ENCODE data around the gene RTL1.

RTL1 gene

DNA sequence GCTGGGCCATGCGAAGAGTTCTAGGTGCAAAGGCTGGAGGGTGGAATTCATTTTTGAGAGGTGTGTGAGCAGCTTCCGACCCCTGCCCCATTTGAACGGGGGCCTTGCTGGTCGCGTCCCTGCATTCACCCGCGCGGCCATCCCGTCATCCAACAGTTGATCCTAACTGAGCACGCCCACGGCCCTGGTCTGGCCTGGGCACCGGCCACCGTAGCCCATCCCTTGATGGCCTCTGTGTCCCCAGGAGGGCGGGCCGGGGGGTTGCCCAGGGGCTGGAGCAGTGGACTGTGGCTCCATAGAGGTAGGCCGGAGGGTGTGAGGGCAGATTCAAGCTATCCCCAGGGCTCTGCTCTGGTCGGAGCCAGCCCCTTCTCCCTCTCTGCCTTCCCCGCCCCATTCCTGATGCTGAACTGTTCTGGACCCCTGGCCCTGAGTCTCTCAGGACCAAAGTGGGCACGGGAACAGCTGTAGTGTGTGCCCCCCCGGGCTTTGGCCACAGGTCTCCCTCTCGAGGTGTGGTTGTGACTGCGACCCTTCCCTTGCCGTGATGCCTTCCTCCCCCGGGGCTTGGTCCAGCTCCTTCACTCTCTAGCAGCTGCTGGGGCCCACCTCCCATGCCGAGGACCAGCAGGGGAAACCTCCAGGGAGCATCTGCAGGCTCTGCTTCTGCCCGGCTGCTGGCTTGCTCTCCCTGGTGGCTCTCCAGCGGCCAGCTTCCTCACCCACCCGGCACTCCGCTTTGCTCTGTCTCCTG is 68.6 kb downstream of the RTL1 start:
- peaks cover 27% of the 10 kb centered on the region for H3K27me3 Mint-ChIP-seq
- H3K4me1 Mint-ChIP-seq (ENCODE audit: low read depth), result no peaks in the 10 kb centered on the region
- H3K9me3 Mint-ChIP-seq, result no peaks in the 10 kb centered on the region
- no peak overlapping the region for H3K27ac Mint-ChIP-seq
- DNase-seq, result no peak
- H3K4me3 Mint-ChIP-seq, result no peak overlapping the region
- no peaks in the 10 kb centered on the region for H3K36me3 Mint-ChIP-seq (ENCODE audit: low read depth)

DNA sequence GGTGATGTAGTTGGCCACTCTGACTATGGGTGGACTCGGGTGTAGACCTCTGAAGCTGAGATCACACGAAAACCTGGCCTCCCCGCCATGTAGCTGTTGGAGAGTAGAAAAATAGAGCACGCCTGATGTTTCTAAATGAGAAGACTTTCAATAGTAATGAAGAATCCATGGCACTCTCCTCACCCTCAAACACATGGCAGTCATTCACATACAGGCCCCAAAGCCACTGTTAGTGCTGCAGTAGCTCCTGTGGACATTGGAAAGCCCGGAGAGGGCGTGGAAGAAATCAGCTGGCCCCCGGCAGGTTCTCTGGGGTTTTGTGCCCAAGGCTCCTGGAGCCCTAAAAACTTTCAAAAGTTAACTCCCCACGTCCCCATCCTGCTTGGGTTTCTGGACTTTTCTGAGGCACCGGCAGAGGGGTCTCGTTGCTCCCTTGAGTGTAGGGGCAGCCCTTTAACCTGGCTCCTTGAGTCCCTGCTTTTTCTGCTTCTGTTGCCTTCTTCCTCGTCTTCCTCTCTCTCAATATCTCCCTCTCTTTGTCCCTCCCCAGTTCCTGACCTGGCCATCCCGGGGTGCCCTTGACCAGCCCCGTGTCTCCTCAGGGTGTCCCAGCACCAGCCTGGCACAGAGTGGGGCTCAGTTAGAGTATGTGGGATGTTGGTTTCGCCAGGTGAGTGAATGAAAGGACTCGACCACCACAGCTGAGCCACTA is 69.3 kb downstream of the RTL1 start:
- Mint-ChIP-seq H3K4me1 (ENCODE audit: low read depth) (no peaks in the 10 kb centered on the region), H3K27ac (no peak overlapping the region), H3K4me3 (no peak overlapping the region), H3K27me3 (peaks cover 34% of the 10 kb centered on the region), H3K36me3 (ENCODE audit: low read depth) (no peaks in the 10 kb centered on the region), H3K9me3 (no peaks in the 10 kb centered on the region)
- no peak for DNase-seq

DNA sequence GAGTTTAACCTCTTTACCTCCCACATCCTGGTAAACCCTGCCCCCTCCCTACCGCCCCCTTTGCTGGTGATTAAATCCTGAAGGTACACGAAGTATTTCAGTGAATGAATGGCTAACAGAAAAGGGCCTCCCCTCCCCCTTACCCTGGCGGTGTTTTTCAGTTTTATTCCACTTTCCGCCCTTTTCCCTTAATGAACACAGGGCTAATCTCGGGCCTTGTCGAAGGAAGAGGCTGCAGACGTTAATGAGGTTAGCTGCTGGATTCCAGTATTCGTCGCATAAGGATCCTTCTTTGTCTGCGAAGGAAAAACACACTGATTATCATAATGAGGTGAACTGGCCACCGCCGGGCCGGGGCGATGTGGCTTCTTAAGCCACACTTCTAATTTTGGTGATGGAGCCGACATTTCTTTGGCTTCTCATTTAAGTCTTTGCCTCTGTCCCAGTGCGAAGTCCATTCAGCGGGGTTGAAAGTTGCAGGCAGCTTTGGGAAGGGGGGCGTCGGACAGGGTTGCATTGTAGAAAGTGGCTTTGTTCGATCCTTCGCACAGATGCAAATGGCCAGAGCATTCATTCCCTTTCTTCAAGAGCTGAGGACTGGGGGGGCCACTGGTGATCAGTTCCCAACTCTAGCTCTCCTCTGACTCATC is 71.1 kb downstream of the RTL1 start:
- no peak overlapping the region for H3K4me3 Mint-ChIP-seq
- DNase-seq, result no peak
- peaks cover 2% of the 10 kb centered on the region for H3K4me1 Mint-ChIP-seq (ENCODE audit: low read depth)
- H3K36me3 Mint-ChIP-seq (ENCODE audit: low read depth), result no peaks in the 10 kb centered on the region
- H3K9me3 Mint-ChIP-seq, result peaks cover 2% of the 10 kb centered on the region
- H3K27me3 Mint-ChIP-seq, result peaks cover 45% of the 10 kb centered on the region
- no peak overlapping the region for H3K27ac Mint-ChIP-seq

DNA sequence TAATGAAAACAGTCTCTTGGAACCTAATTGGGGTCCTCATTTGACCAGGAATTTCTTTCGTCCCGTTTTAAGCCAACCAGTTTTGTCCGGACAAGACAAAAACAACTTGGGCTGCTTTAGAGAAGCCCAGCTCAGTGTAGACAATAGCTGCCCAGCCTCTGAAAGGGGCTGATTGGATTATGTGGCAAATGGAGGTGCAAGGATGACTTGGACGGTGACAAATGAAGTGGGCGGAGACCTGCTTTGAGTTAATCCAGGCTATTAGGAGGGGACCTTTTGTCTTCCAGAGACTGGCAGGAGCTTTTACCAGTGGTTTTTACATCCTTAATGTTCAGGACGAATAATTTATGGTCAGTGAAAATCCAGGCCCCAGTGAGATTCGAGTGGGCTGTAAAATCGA is 72.8 kb downstream of the RTL1 start:
- peaks cover 48% of the 10 kb centered on the region for H3K27me3 Mint-ChIP-seq
- H3K4me1 Mint-ChIP-seq (ENCODE audit: low read depth), result peaks cover 6% of the 10 kb centered on the region
- no peaks in the 10 kb centered on the region for H3K36me3 Mint-ChIP-seq (ENCODE audit: low read depth)
- H3K4me3 Mint-ChIP-seq, result no peak overlapping the region
- DNase-seq, result no peak
- H3K9me3 Mint-ChIP-seq, result peaks cover 4% of the 10 kb centered on the region
- no peak overlapping the region for H3K27ac Mint-ChIP-seq

All from activated T-cell treated with anti-CD3 and anti-CD28 coated beads, Interleukin-2, amount 50 U/mL, for 24 hours (primary cell).